DMS79 treated with DMSO at 0.1 percent for 48 hours (cell line): ENCODE data around the gene SLC2A10.

ENCODE experiments used
- DNase-seq: peaks from one replicate; lab custom pipeline; 2025; lab: John Stamatoyannopoulos, UW

The SLC2A10 gene

GRCh38 chr20:46770330-46771194 is 61.1 kb downstream of the SLC2A10 start:
- no peak for DNase-seq

- no peak for DNase-seq
These were observed 61.7 kb downstream of the SLC2A10 start for GRCh38 chr20:46771195-46771588.

- no peak for DNase-seq
These were observed 63.5 kb downstream of the SLC2A10 start for GRCh38 chr20:46772901-46773300.

GRCh38 chr20:46773680-46774079 is 64.2 kb downstream of the SLC2A10 start:
- DNase-seq: no peak

GRCh38 chr20:46774236-46774635 is 64.8 kb downstream of the SLC2A10 start:
- no peak for DNase-seq

GRCh38 chr20:46774943-46775560 is 65.6 kb downstream of the SLC2A10 start:
- no peak for DNase-seq

GRCh38 chr20:46775806-46776205 is 66.4 kb downstream of the SLC2A10 start:
- no peak for DNase-seq

- no peak for DNase-seq
These were observed 67.9 kb downstream of the SLC2A10 start for GRCh38 chr20:46777331-46777730.

GRCh38 chr20:46779831-46780230 is 70.4 kb downstream of the SLC2A10 start:
- DNase-seq: no peak

GRCh38 chr20:46784436-46785127 is 75.1 kb downstream of the SLC2A10 start:
- DNase-seq: no peak
